Type B pancreatic cell (in vitro differentiated cells): ENCODE measurements around the gene CHD2. TPM values are rescaled to one million over a fixed set of nuclear protein-coding genes. Genes with fewer than 3 reads are reported as not detected.
A peak's percentile ranks its signal among the peaks of the same experiment; 100 is the strongest.

Source experiments
- DNase-seq: peaks from one replicate; pipeline ENCODE4 v3.0.0; 2021; ENCODE audit warnings: mixed read lengths; ENCODE audit not compliant: unreplicated experiment; ENCODE audit errors: extremely low spot score
- H3K27ac Mint-ChIP-seq: 2 replicates; pipeline ENCODE4 v1.8.0; 2021; ENCODE audit warnings: mild to moderate bottlenecking, mixed read lengths
- H3K27me3 Mint-ChIP-seq: 2 replicates; pipeline ENCODE4 v1.8.0; 2021; ENCODE audit warnings: mixed read lengths
- H3K36me3 Mint-ChIP-seq: 2 replicates; pipeline ENCODE4 v1.8.0; 2021; ENCODE audit warnings: mixed read lengths
- H3K4me1 Mint-ChIP-seq: one replicate; pipeline ENCODE4 v1.8.0; 2021; ENCODE audit warnings: mixed read lengths; ENCODE audit not compliant: unreplicated experiment
- H3K4me3 Mint-ChIP-seq: 2 replicates; pipeline ENCODE4 v1.8.0; 2021; ENCODE audit warnings: mild to moderate bottlenecking, mixed read lengths
- H3K9me3 Mint-ChIP-seq: 2 replicates; pipeline ENCODE4 v1.8.0; 2021; ENCODE audit warnings: mixed read lengths
- CTCF ChIP-seq: fragments of 200-600 bp; sonication (generic); conservative IDR thresholded peaks from 2 replicates; pipeline ENCODE4 v1.5.0; 2021; ENCODE audit warnings: antibody characterized with exemption, mild to moderate bottlenecking
- total RNA-seq: library from RNA; stranded (reverse); gene quantifications from 2 replicates; pipeline ENCODE4 v1.2.1, GENCODE V29; 2021; ENCODE audit warnings: low replicate concordance

The CHD2 gene
- total RNA-seq, 1 donor from 2014 or later, result 135 TPM

- Mint-ChIP-seq H3K4me1 (peaks cover 57% of the 10 kb centered on the region), H3K27me3 (peaks cover 14% of the 10 kb centered on the region), H3K27ac (peak overlapping the region; percentile 90)
These were observed 170.6 kb downstream of the CHD2 start for GRCh38 chr15:93070551-93071296.

GRCh38 chr15:93071469-93071936 is 171.4 kb downstream of the CHD2 start:
- H3K27me3 Mint-ChIP-seq, result peaks cover 18% of the 10 kb centered on the region
- H3K4me3 Mint-ChIP-seq, result peak overlapping the region; percentile 97
- no peaks in the 10 kb centered on the region for H3K9me3 Mint-ChIP-seq
- TF ChIP-seq CTCF, result no peak
- H3K4me1 Mint-ChIP-seq, result peaks cover 61% of the 10 kb centered on the region
- H3K36me3 Mint-ChIP-seq, result peaks cover 21% of the 10 kb centered on the region
- H3K27ac Mint-ChIP-seq, result peak overlapping the region; percentile 90
- no peak for DNase-seq

More at GRCh38 chr15:93070551-93071296, 170.6 kb downstream of the CHD2 start:
- TF ChIP-seq CTCF, result no peak
- Mint-ChIP-seq H3K36me3 (peaks cover 15% of the 10 kb centered on the region), H3K9me3 (no peaks in the 10 kb centered on the region), H3K4me3 (peak overlapping the region; percentile 97)
- DNase-seq, result no peak

- peak overlapping the region; percentile 97 for H3K4me3 Mint-ChIP-seq
- TF ChIP-seq CTCF, result no peak
- peaks cover 17% of the 10 kb centered on the region for H3K36me3 Mint-ChIP-seq
- no peaks in the 10 kb centered on the region for H3K9me3 Mint-ChIP-seq
- H3K27ac Mint-ChIP-seq, result peak overlapping the region; percentile 90
- peaks cover 20% of the 10 kb centered on the region for H3K27me3 Mint-ChIP-seq
- H3K4me1 Mint-ChIP-seq, result peaks cover 57% of the 10 kb centered on the region
- no peak for DNase-seq
These were observed 171.9 kb downstream of the CHD2 start for GRCh38 chr15:93072011-93072410.

- Mint-ChIP-seq H3K9me3 (no peaks in the 10 kb centered on the region), H3K27ac (peak overlapping the region; percentile 90), H3K4me1 (peaks cover 50% of the 10 kb centered on the region), H3K27me3 (peaks cover 20% of the 10 kb centered on the region), H3K36me3 (peaks cover 16% of the 10 kb centered on the region), H3K4me3 (peak overlapping the region; percentile 97)
- DNase-seq, result peak; percentile 91
- no peak for TF ChIP-seq CTCF
These were observed 172.6 kb downstream of the CHD2 start for GRCh38 chr15:93072411-93073394.

GRCh38 chr15:93073465-93073952 is 173.4 kb downstream of the CHD2 start:
- DNase-seq, result no peak
- H3K9me3 Mint-ChIP-seq, result no peaks in the 10 kb centered on the region
- H3K4me1 Mint-ChIP-seq, result peaks cover 44% of the 10 kb centered on the region
- H3K27ac Mint-ChIP-seq, result peak overlapping the region; percentile 85
- H3K4me3 Mint-ChIP-seq, result peak overlapping the region; percentile 94
- peaks cover 20% of the 10 kb centered on the region for H3K27me3 Mint-ChIP-seq
- no peak for TF ChIP-seq CTCF
- peaks cover 12% of the 10 kb centered on the region for H3K36me3 Mint-ChIP-seq
